Transverse colon (tissue), 4 donors: ENCODE results near the gene TYMP.

Source experiments
- EP300 ChIP-seq: sonication (generic); formaldehyde crosslinking; IDR thresholded peaks from one replicate; pipeline ENCODE4 v1.6.1; 2017; ENCODE audit warnings: antibody characterized with exemption, low read depth
- POLR2A ChIP-seq: fragments of 450-650 bp; IDR thresholded peaks from one replicate; pipeline ENCODE4 v1.6.1; 2016; ENCODE audit warnings: antibody characterized with exemption, mild to moderate bottlenecking, moderate library complexity
- POLR2AphosphoS5 ChIP-seq, 3 donors: sonication (generic); formaldehyde crosslinking; IDR thresholded peaks; one replicate each; pipeline ENCODE4 v1.6.1; 2016; ENCODE audit warnings: antibody characterized with exemption in 3 of 3
- TF ChIP-seq, protein P1 (sequence below), 5 experiments: fragments of 200-600 bp in 3 of 5; fragments of 450-650 bp in 2 of 5; sonication (generic) in 3 of 5; IDR thresholded peaks; 1 replicate in 2 of 5; 2 replicates in 3 of 5; pipeline ENCODE4 v1.5.1; 2016 to 2017; ENCODE audit warnings: antibody characterized with exemption in 5 of 5, inconsistent platforms in 3 of 5, mild to moderate bottlenecking in 2 of 5, moderate library complexity in 1 of 5

DNA sequence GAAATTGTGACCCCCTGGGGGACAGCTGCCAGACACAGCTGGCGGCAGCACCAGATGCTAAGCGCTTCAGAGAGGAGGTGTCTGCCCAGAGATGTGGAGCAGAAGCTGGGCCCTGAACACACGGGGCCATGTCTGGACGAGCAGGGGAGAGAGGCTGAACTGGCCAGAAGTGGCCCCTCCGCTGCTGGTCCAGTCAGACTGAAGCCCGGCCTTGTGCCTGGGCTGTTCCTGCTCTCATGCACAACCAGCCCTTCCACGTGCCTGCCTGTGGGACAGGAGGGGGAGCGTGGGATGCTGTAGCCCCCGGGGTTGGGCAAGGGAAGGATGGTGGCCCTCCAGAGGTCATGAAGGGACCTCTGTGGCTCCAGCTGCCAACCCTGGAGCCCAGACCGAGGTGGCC is 46.7 kb downstream of the TYMP start:
- TF ChIP-seq, protein P1, sequence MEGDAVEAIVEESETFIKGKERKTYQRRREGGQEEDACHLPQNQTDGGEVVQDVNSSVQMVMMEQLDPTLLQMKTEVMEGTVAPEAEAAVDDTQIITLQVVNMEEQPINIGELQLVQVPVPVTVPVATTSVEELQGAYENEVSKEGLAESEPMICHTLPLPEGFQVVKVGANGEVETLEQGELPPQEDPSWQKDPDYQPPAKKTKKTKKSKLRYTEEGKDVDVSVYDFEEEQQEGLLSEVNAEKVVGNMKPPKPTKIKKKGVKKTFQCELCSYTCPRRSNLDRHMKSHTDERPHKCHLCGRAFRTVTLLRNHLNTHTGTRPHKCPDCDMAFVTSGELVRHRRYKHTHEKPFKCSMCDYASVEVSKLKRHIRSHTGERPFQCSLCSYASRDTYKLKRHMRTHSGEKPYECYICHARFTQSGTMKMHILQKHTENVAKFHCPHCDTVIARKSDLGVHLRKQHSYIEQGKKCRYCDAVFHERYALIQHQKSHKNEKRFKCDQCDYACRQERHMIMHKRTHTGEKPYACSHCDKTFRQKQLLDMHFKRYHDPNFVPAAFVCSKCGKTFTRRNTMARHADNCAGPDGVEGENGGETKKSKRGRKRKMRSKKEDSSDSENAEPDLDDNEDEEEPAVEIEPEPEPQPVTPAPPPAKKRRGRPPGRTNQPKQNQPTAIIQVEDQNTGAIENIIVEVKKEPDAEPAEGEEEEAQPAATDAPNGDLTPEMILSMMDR (IDR thresholded peaks at IDR 0.05): no peak
- TF ChIP-seq POLR2AphosphoS5 (IDR thresholded peaks at IDR 0.05): no peak
- TF ChIP-seq POLR2A: no peak
- no peak for TF ChIP-seq EP300
